ENCODE measurements around the gene CHD9. TPM values are rescaled to one million over a fixed set of nuclear protein-coding genes. Genes with fewer than 3 reads are reported as not detected.

CHD9 gene
- total RNA-seq, 1 donor from 2014 or later = 68.6 TPM

GRCh38 chr16:53115047-53115446 is 60.3 kb downstream of the CHD9 start:
- no peak overlapping the region for H3K4me3 Mint-ChIP-seq
- H3K4me1 Mint-ChIP-seq (ENCODE audit: unreplicated experiment) = peaks cover 8% of the 10 kb centered on the region
- DNase-seq (ENCODE audit: extremely low spot score, unreplicated experiment) = no peak
- no peak overlapping the region for H3K27ac Mint-ChIP-seq
- no peaks in the 10 kb centered on the region for H3K27me3 Mint-ChIP-seq
- H3K36me3 Mint-ChIP-seq = no peaks in the 10 kb centered on the region
- H3K9me3 Mint-ChIP-seq = no peaks in the 10 kb centered on the region
- TF ChIP-seq CTCF (conservative IDR thresholded peaks at IDR 0.05) = no peak

GRCh38 chr16:53115773-53116172 is 61.0 kb downstream of the CHD9 start:
- Mint-ChIP-seq H3K4me3 (no peak overlapping the region), H3K27ac (no peak overlapping the region), H3K9me3 (no peaks in the 10 kb centered on the region), H3K27me3 (no peaks in the 10 kb centered on the region), H3K36me3 (no peaks in the 10 kb centered on the region), H3K4me1 (ENCODE audit: unreplicated experiment) (peaks cover 8% of the 10 kb centered on the region)
- no peak for TF ChIP-seq CTCF (conservative IDR thresholded peaks at IDR 0.05)
- no peak for DNase-seq (ENCODE audit: extremely low spot score, unreplicated experiment)

- peaks cover 11% of the 10 kb centered on the region for H3K4me1 Mint-ChIP-seq (ENCODE audit: unreplicated experiment)
- no peak for DNase-seq (ENCODE audit: extremely low spot score, unreplicated experiment)
- no peak for TF ChIP-seq CTCF (conservative IDR thresholded peaks at IDR 0.05)
- H3K27ac Mint-ChIP-seq = no peak overlapping the region
- H3K36me3 Mint-ChIP-seq = peaks cover 5% of the 10 kb centered on the region
- H3K4me3 Mint-ChIP-seq = no peak overlapping the region
- H3K27me3 Mint-ChIP-seq = no peaks in the 10 kb centered on the region
- H3K9me3 Mint-ChIP-seq = no peaks in the 10 kb centered on the region
Observed at GRCh38 chr16:53121043-53121620, 66.3 kb downstream of the CHD9 start.

- Mint-ChIP-seq H3K4me3 (no peak overlapping the region), H3K36me3 (peaks cover 5% of the 10 kb centered on the region), H3K4me1 (ENCODE audit: unreplicated experiment) (peaks cover 11% of the 10 kb centered on the region), H3K9me3 (no peaks in the 10 kb centered on the region), H3K27ac (no peak overlapping the region), H3K27me3 (no peaks in the 10 kb centered on the region)
- DNase-seq (ENCODE audit: extremely low spot score, unreplicated experiment) = no peak
- TF ChIP-seq CTCF (conservative IDR thresholded peaks at IDR 0.05) = no peak
Observed at GRCh38 chr16:53121661-53122060, 66.9 kb downstream of the CHD9 start.

GRCh38 chr16:53123747-53124146 is 69.0 kb downstream of the CHD9 start:
- Mint-ChIP-seq H3K9me3 (no peaks in the 10 kb centered on the region), H3K4me3 (no peak overlapping the region), H3K36me3 (peaks cover 5% of the 10 kb centered on the region), H3K4me1 (ENCODE audit: unreplicated experiment) (peaks cover 13% of the 10 kb centered on the region), H3K27me3 (no peaks in the 10 kb centered on the region), H3K27ac (no peak overlapping the region)
- DNase-seq (ENCODE audit: extremely low spot score, unreplicated experiment) = no peak
- no peak for TF ChIP-seq CTCF (conservative IDR thresholded peaks at IDR 0.05)

- Mint-ChIP-seq H3K27ac (no peak overlapping the region), H3K4me3 (no peak overlapping the region), H3K4me1 (ENCODE audit: unreplicated experiment) (peaks cover 21% of the 10 kb centered on the region), H3K9me3 (no peaks in the 10 kb centered on the region), H3K36me3 (peaks cover 5% of the 10 kb centered on the region), H3K27me3 (no peaks in the 10 kb centered on the region)
- no peak for DNase-seq (ENCODE audit: extremely low spot score, unreplicated experiment)
- no peak for TF ChIP-seq CTCF (conservative IDR thresholded peaks at IDR 0.05)
Observed at GRCh38 chr16:53126390-53126789, 71.6 kb downstream of the CHD9 start.

Measured in type B pancreatic cell (in vitro differentiated cells).